Epithelial cell of prostate (primary cell): ENCODE measurements around the gene NUFIP2.
"Not testable (repeated sequence)": the region's sequence is repeated elsewhere in the genome, so short reads cannot be mapped to it uniquely, and the experiment has no call there.

ENCODE experiments used
- DNase-seq: peaks from one replicate; pipeline ENCODE4 v3.0.0-alpha.2; 2011; ENCODE audit warnings: low read depth, low spot score
- H3K27ac ChIP-seq: fragments of 450-650 bp; 2 replicates; pipeline ENCODE4 v1.5.1; 2017; ENCODE audit warnings: mild to moderate bottlenecking

The NUFIP2 gene

DNA sequence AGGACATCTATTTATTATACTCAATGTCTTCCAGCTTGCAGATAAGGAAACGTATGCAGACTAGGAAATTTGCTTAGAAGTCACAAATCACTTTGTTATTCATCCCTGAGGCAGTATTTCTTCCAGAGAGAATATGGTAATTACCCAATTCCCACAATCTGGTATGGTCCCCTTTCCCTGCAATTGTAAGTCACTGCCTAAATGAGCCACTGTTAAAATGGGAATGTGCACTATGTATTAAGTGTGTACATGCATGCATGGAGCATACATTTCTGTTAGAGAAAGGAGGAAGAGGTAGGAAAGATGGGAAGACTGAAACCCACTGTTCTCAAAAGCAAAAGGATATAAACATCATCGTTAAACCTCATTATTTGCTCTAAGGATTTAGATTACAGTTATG, 10.0 kb downstream of the NUFIP2 start:
- DNase-seq: no peak

GRCh38 chr17:29283496-29283895, 10.5 kb downstream of the NUFIP2 start:
- H3K27ac ChIP-seq: no peak overlapping the region
- no peak for DNase-seq

More for the DNA sequence above, 10.0 kb downstream of the NUFIP2 start:
- H3K27ac ChIP-seq: no peak overlapping the region

- DNase-seq: no peak
- no peak overlapping the region for H3K27ac ChIP-seq
Observed at GRCh38 chr17:29279397-29280070, 14.4 kb downstream of the NUFIP2 start.

- no peak overlapping the region for H3K27ac ChIP-seq
- no peak for DNase-seq
Observed at GRCh38 chr17:29278692-29279091, 15.3 kb downstream of the NUFIP2 start.

DNA sequence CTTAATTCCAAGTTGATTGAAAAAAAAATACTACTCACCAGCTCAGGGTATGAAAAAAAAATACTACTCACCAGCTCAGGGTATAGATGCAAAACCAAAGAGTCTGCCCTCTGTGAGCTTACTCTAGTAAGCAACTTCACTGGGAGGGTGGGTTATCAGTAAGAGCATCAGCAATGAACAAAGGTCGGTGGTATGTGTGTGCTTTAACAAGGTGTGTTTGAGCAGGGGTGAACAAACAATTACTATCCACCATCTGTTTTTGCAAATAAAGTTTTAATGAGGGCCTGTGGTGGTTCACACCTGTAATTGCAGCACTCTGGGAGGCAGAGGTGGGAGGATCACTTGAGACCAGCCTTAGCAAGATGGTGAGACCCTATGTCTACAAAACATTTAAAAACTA, 20.0 kb downstream of the NUFIP2 start:
- no peak for DNase-seq
- H3K27ac ChIP-seq: no peak overlapping the region

GRCh38 chr17:29271980-29272379, 22.0 kb downstream of the NUFIP2 start:
- DNase-seq, H3K27ac ChIP-seq: not testable (repeated sequence)

DNA sequence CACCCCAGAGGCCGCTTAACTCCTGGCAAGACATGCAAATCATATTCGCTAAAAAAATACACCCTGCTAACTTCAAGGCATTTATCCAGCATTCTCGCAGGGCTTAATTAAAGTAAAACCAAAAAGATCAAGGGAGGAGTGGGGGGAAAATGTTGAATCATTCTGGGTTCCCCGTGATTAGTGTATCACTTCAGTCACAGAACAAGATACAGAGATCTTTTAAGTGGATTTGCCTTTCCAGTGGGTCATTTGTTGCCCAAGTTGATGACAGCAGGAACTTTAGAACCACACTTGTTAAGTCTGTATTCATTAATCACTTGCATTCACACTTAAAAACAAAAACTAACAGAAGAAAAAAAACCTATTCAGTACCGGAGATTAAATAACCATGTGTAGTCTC, 30.0 kb downstream of the NUFIP2 start:
- no peak overlapping the region for H3K27ac ChIP-seq
- no peak for DNase-seq

- no peak for DNase-seq
- H3K27ac ChIP-seq: no peak overlapping the region
Observed at GRCh38 chr17:29257756-29258155, 36.2 kb downstream of the NUFIP2 start.

DNA sequence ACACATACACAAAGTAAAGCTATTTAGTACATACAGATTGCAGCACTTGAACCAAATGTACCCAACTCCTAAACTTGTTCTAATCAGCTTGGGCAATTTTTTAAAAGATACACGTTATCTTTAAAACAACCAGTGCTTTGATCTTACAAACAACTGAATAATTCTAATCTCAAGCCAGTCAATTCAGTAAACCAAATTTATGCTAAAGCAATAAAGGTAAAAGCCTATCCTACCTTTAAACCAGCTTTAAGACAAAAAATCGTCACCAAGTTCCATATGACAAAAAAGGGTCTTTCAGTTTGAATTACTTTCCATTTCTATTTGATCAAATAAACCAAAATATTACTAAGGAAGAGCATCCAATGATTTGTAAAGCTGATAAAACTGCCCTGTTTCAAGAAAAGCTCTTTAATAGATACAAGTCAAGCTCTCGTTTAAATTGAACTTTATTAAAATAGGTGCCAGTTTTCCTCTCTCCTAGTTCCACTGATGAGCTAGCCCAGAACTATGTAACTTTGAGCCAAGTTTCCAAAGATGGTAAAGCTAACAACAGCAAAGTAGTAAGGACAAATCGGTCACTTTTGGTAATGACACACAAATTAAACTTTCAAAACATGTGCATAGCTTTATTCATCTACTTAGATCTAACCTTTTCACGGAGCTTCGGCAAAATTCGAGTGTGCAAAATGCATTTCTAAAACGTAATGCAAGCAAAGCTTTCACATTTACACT, 37.0 kb downstream of the NUFIP2 start:
- DNase-seq: no peak
- H3K27ac ChIP-seq: no peak overlapping the region

DNA sequence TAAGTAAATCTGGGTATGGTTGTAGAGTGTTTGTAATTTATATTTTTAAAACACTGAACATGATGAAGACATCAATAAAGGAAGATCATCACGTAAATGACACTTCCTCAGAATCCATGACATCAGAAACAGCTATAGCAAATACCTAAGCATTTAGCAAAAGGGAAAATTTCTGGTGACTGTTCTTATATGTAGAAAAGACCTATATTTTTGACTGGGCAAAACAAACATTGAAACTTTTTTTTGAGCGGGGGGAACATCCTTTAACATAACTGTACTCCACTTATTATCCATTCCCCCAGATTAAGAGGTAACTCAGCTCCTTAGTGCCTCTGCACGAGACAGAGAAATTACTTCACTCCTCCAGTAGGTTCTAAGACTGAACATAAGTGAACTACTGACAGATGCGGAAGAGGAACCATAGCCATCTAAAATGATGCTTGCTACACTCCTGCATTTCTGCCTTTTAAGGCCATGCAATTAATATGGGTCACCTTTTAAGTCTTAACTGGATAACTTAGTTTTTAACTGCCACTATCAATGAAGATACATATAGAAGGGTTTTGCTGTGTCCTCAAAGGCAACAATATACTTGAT, 37.9 kb downstream of the NUFIP2 start:
- no peak for DNase-seq
- peak overlapping the region; percentile 15 for H3K27ac ChIP-seq

DNA sequence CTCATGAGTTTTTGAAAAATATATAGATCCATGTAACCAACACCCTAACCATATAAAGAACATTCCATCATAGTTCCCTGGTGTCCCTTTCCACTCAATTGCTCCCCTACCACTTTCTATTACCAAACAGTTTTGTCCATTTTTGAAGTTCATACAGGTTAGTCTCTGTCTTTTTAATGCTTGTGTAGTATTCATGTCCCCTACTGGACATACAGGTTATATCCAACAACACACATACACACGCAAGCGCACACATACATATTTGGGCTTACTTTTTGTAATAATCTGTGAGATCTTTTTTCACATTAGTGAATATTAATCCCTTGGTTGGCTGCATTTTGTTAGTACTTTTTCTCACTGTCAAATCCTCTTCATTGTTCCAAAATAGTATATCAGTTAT, 40.9 kb downstream of the NUFIP2 start:
- DNase-seq: no peak
- peak overlapping the region; percentile 3 for H3K27ac ChIP-seq

- H3K27ac ChIP-seq: peak overlapping the region; percentile 3
- no peak for DNase-seq
Observed at GRCh38 chr17:29252101-29252791, 41.7 kb downstream of the NUFIP2 start.

DNA sequence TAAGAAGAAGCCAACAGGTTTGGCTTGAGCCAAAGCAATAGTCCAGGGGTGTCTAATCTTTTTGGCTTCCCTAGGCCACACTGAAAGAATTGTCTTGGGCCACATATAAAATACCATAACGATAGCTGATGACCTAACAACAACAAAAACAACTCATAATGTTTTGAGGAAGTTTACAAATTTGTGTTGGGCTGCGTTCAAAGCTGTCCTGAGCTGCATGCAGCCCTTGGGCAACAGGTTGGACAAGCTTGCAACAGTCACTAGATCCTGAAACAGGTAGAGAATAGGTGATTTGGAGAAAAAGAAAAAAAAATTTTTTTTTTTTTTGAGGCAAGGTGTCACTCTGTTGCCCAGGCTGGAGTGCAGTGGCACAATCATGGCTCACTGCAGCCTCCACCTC, 42.8 kb downstream of the NUFIP2 start:
- no peak overlapping the region for H3K27ac ChIP-seq

GRCh38 chr17:29250666-29251065, 43.3 kb downstream of the NUFIP2 start:
- no peak for DNase-seq
- H3K27ac ChIP-seq: no peak overlapping the region

More for the DNA sequence above, 42.8 kb downstream of the NUFIP2 start:
- no peak for DNase-seq

DNA sequence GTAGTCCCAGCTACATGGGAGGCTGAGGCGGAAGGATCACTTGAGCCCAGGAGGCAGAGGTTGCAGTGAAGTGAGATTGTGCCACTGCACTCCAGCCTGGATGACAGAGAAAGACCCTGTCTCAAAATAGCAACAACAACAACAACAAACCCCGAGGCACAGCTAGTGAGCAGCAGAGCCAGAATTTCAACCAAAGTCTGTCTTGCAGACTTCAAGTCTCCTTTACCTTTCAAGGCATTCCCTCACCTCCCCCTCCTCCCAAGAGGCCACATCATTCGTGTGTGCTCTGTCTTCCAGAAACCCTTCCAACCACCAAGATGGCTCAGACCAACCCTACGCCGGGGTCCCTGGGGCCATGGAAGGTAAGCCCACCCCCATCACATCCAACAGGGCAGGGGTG, 45.1 kb downstream of the NUFIP2 start:
- DNase-seq: no peak
- H3K27ac ChIP-seq: no peak overlapping the region

GRCh38 chr17:29247219-29247618, 46.7 kb downstream of the NUFIP2 start:
- DNase-seq: no peak
- no peak overlapping the region for H3K27ac ChIP-seq

GRCh38 chr17:29246628-29247027, 47.3 kb downstream of the NUFIP2 start, which contains the start of gene CRYBA1:
CRYBA1 (plus strand) TSS chr17:29246859; CDS start chr17:29246864, 5 bp downstream.
- no peak for DNase-seq
- H3K27ac ChIP-seq: no peak within 1 kb of the TSS

- no peak for DNase-seq
- H3K27ac ChIP-seq: no peak overlapping the region
Observed at GRCh38 chr17:29245401-29245800, 48.5 kb downstream of the NUFIP2 start.

DNA sequence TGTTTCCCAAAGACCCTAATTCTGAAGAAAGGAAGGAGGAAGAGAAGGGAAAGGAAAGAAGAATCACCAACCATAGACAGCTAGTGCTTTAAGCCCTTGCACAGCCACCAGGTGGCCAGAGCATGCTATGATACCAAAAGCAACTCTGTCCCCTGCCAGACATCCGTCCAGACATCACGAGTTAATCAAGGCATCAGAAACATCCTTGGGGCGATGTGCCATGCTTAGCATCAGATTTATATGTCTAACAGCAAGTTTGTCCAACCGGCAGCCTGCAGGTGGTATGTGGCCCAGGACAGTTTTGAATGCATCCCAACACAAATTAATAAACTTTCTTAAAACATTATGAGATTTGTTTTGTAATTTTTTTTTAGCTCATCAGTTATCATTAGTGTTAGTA, 50.2 kb downstream of the NUFIP2 start:
- no peak for DNase-seq
- no peak overlapping the region for H3K27ac ChIP-seq

- no peak overlapping the region for H3K27ac ChIP-seq
- no peak for DNase-seq
Observed at GRCh38 chr17:29242790-29243189, 51.2 kb downstream of the NUFIP2 start.

DNA sequence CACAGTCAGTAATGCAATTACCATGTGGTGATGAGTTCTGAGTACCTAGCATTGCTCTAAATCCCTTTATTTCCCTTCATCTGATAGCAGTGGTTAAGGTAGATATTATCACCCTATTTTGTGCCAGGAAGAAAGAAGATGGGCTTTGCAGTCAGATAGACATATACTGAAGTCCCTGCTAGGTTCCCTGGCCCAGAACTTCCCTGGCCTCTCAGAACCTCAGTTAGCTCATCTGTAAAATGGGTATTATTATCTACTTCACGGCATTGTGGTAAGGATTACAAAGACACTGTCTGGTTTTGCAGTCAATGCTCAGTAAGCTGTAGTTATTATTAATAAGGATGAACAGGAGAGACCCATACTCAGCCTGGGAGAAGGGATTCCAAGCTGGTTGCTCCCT, 51.9 kb downstream of the NUFIP2 start:
- no peak overlapping the region for H3K27ac ChIP-seq
- DNase-seq: no peak
